Upper lobe of left lung (tissue), 4 donors: ENCODE data around the gene OR52B6.

Source experiments
- POLR2A ChIP-seq, 4 donors: fragments of 450-650 bp; IDR thresholded peaks; one replicate each; pipeline ENCODE4 v1.5.1; 2016 to 2017; ENCODE audit warnings: antibody characterized with exemption in 4 of 4, mild to moderate bottlenecking in 2 of 4
- TF ChIP-seq, protein P1 (sequence below), 6 experiments: fragments of 450-650 bp in 4 of 6; fragments of 200-600 bp in 2 of 6; sonication (generic) in 2 of 6; IDR thresholded peaks; one replicate each; pipeline ENCODE4 v1.5.1; 2016 to 2019; ENCODE audit warnings: antibody characterized with exemption in 6 of 6

DNA sequence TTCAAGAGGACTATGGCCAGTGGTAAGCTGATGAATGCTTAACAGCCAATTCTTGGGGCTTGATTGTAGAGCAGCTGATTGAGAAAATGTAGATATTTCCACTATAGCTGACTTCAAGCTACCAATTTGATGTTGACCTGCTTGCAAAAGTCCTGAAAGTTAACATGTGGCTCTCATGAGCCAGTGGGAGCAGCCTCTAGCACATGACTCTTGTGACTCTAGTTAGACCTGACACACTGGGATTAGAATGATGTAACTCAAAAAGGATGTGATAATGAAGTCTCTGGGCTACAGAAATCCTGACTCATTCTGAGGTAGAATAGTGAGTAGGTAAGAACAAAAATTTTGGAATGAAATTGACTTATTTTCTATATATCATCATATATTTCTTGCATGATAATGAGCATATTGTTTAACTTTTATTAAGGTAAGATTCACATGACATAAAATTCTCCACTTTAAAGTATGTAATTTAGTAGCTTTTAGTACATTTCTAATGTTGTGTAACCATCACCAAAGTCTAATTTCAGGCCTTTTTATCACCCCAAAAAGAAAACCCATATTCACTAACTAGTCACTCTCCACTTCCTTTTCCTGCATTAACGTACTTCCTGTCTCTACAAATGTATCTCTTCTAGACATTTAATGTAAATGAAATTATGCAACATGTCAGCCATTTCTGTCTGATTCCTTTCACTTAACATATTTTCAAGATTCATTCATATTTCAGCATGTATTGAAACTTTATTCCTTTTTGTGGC is 16.2 kb upstream of the OR52B6 start:
- TF ChIP-seq, protein P1, sequence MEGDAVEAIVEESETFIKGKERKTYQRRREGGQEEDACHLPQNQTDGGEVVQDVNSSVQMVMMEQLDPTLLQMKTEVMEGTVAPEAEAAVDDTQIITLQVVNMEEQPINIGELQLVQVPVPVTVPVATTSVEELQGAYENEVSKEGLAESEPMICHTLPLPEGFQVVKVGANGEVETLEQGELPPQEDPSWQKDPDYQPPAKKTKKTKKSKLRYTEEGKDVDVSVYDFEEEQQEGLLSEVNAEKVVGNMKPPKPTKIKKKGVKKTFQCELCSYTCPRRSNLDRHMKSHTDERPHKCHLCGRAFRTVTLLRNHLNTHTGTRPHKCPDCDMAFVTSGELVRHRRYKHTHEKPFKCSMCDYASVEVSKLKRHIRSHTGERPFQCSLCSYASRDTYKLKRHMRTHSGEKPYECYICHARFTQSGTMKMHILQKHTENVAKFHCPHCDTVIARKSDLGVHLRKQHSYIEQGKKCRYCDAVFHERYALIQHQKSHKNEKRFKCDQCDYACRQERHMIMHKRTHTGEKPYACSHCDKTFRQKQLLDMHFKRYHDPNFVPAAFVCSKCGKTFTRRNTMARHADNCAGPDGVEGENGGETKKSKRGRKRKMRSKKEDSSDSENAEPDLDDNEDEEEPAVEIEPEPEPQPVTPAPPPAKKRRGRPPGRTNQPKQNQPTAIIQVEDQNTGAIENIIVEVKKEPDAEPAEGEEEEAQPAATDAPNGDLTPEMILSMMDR (IDR thresholded peaks at IDR 0.05): no peak
- TF ChIP-seq POLR2A (IDR thresholded peaks at IDR 0.05): no peak
